ENCODE data around the gene PDE7B. TPM values are rescaled to one million over a fixed set of nuclear protein-coding genes. Genes with fewer than 3 reads are reported as not detected.

PDE7B gene
- total and polyA plus RNA-seq, 4 experiments from 2014 or later, result 0.06 to 0.94 (median 0.28) TPM

GRCh38 chr6:135951169-135951568, 99.7 kb downstream of the PDE7B start:
- H3K9me3 ChIP-seq (ENCODE audit: control insufficient read depth in 1 of 2, low read length in 2 of 2), result no peaks in the 10 kb centered on the region
- no peak overlapping the region for H3K27ac Mint-ChIP-seq
- DNase-seq, result no peak
- H3K4me3 ChIP-seq (ENCODE audit: low read length in 2 of 2), result no peak overlapping the region
- H3K27me3 ChIP-seq (ENCODE audit: insufficient read depth, low read length), result no peaks in the 10 kb centered on the region
- ChIA-PET CTCF (ENCODE audit: partially characterized antibody) (interaction anchor here (3.2 kb wide), 1 partner anchor 9 kb away, joined by 7 read pairs; no protein-coding TSS in a partner anchor), POLR2A (ENCODE audit: partially characterized antibody) (interaction anchor here (0.9 kb wide), 1 partner anchor 12 kb away, joined by 3 read pairs; no protein-coding TSS in a partner anchor)
- H3K27ac ChIP-seq (ENCODE audit: low read depth, low read length), result no peak overlapping the region
- no peak overlapping the region for H3K4me3 Mint-ChIP-seq
- H3K36me3 Mint-ChIP-seq, result no peaks in the 10 kb centered on the region
- no peaks in the 10 kb centered on the region for H3K4me1 Mint-ChIP-seq
- H3K27me3 Mint-ChIP-seq, result peaks cover 0 to 2% of the 10 kb centered on the region in 2 donors
- no peaks in the 10 kb centered on the region for H3K9me3 Mint-ChIP-seq
- no peaks in the 10 kb centered on the region for H3K36me3 ChIP-seq (ENCODE audit: insufficient read depth, low read length)
- intact Hi-C loops (cut with micrococcal nuclease), result no loop called here
- no peaks in the 10 kb centered on the region for H3K4me1 ChIP-seq (ENCODE audit: insufficient read depth, low read length)

DNA sequence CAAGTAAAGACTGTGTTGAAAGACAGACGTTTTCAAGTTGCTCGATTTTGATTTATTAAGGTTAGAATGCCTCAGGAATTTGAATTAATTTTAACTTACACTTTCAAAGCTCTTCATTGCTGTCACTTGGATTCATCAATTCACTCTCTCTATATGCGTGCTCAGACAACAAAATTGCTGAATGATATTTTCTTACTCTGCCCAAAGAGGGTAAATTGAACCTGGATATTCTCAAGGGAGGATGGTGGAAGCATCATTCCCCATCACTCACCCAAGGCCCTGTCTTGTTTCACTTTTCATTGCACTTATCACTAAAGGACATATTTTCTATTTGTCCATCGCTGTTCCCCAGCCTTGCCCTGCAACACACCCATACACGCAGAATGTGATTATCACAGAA, 102.3 kb downstream of the PDE7B start:
- ChIA-PET POLR2A (ENCODE audit: partially characterized antibody) (no interaction called here), CTCF (ENCODE audit: partially characterized antibody) (no interaction called here)
- no peak for DNase-seq
- no peaks in the 10 kb centered on the region for H3K4me1 Mint-ChIP-seq
- no peaks in the 10 kb centered on the region for H3K9me3 Mint-ChIP-seq
- H3K4me3 Mint-ChIP-seq, result no peak overlapping the region
- no peaks in the 10 kb centered on the region for H3K9me3 ChIP-seq (ENCODE audit: control insufficient read depth in 1 of 2, low read length in 2 of 2)
- intact Hi-C loops (cut with micrococcal nuclease), result no loop called here
- H3K27ac Mint-ChIP-seq, result no peak overlapping the region
- H3K27me3 Mint-ChIP-seq, result peaks cover 0 to 2% of the 10 kb centered on the region in 2 donors
- no peak overlapping the region for H3K4me3 ChIP-seq (ENCODE audit: low read length in 2 of 2)
- no peaks in the 10 kb centered on the region for H3K36me3 ChIP-seq (ENCODE audit: insufficient read depth, low read length)
- H3K4me1 ChIP-seq (ENCODE audit: insufficient read depth, low read length), result no peaks in the 10 kb centered on the region
- no peaks in the 10 kb centered on the region for H3K27me3 ChIP-seq (ENCODE audit: insufficient read depth, low read length)
- H3K27ac ChIP-seq (ENCODE audit: low read depth, low read length), result no peak overlapping the region
- no peaks in the 10 kb centered on the region for H3K36me3 Mint-ChIP-seq

DNA sequence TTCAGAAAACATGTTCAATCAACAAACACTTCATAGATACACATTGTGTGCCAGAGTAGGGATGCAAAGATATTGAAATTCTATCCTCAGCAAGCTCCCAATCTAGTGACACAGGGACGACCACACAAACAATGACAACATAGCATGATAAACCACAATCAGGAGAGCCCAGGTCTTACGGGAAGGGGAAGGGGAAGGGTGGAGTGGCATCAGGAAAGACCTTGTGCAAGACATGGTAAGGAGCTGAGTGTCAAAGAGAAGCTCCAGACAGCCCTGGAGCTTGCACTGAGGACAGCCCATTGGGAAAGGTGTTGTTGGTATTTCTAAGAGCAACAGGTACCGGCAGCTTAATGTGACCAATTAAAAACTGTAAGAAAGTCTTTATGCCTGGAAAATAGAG, 103.6 kb downstream of the PDE7B start:
- no peaks in the 10 kb centered on the region for H3K27me3 Mint-ChIP-seq
- CTCF ChIA-PET (ENCODE audit: partially characterized antibody), result no interaction called here

GRCh38 chr6:135962731-135963130, 111.2 kb downstream of the PDE7B start:
- Histone ChIP-seq H3K9me3 (ENCODE audit: control insufficient read depth in 1 of 2, low read length in 2 of 2) (no peaks in the 10 kb centered on the region), H3K4me1 (ENCODE audit: insufficient read depth, low read length) (no peaks in the 10 kb centered on the region), H3K27me3 (ENCODE audit: insufficient read depth, low read length) (no peaks in the 10 kb centered on the region), H3K36me3 (ENCODE audit: insufficient read depth, low read length) (no peaks in the 10 kb centered on the region), H3K27ac (ENCODE audit: low read depth, low read length) (no peak overlapping the region), H3K4me3 (ENCODE audit: low read length in 2 of 2) (no peak overlapping the region)
- Mint-ChIP-seq H3K4me1 (no peaks in the 10 kb centered on the region), H3K4me3 (no peak overlapping the region), H3K27me3 (peaks cover 4 to 8% of the 10 kb centered on the region in 2 donors), H3K9me3 (peaks cover 2 to 16% (median 7%) of the 10 kb centered on the region in 8 donors), H3K36me3 (no peaks in the 10 kb centered on the region), H3K27ac (no peak overlapping the region)
- intact Hi-C loops (cut with micrococcal nuclease), result no loop called here
- CTCF ChIA-PET (ENCODE audit: partially characterized antibody), result no interaction called here
- POLR2A ChIA-PET (ENCODE audit: partially characterized antibody), result no interaction called here
- DNase-seq, result no peak

More for the DNA sequence above, 103.6 kb downstream of the PDE7B start:
- Mint-ChIP-seq H3K36me3 (no peaks in the 10 kb centered on the region), H3K9me3 (no peaks in the 10 kb centered on the region), H3K27ac (no peak overlapping the region), H3K4me3 (no peak overlapping the region), H3K4me1 (no peaks in the 10 kb centered on the region)
- Histone ChIP-seq H3K4me1 (ENCODE audit: insufficient read depth, low read length) (no peaks in the 10 kb centered on the region), H3K9me3 (ENCODE audit: control insufficient read depth in 1 of 2, low read length in 2 of 2) (no peaks in the 10 kb centered on the region), H3K27ac (ENCODE audit: low read depth, low read length) (no peak overlapping the region), H3K36me3 (ENCODE audit: insufficient read depth, low read length) (no peaks in the 10 kb centered on the region), H3K4me3 (ENCODE audit: low read length in 2 of 2) (no peak overlapping the region), H3K27me3 (ENCODE audit: insufficient read depth, low read length) (no peaks in the 10 kb centered on the region)
- DNase-seq, result no peak
- intact Hi-C loops (cut with micrococcal nuclease), result no loop called here
- POLR2A ChIA-PET (ENCODE audit: partially characterized antibody), result no interaction called here

GRCh38 chr6:135970750-135971149, 119.2 kb downstream of the PDE7B start:
- Mint-ChIP-seq H3K9me3 (peaks cover 0 to 4% (median under 1%) of the 10 kb centered on the region in 8 donors), H3K4me3 (no peak overlapping the region), H3K36me3 (no peaks in the 10 kb centered on the region), H3K27ac (no peak overlapping the region), H3K27me3 (peaks cover 2 to 5% of the 10 kb centered on the region in 2 donors), H3K4me1 (no peaks in the 10 kb centered on the region)
- Histone ChIP-seq H3K27me3 (ENCODE audit: insufficient read depth, low read length) (no peaks in the 10 kb centered on the region), H3K27ac (ENCODE audit: low read depth, low read length) (no peak overlapping the region), H3K4me1 (ENCODE audit: insufficient read depth, low read length) (no peaks in the 10 kb centered on the region), H3K9me3 (ENCODE audit: control insufficient read depth in 1 of 2, low read length in 2 of 2) (no peaks in the 10 kb centered on the region), H3K4me3 (ENCODE audit: low read length in 2 of 2) (no peak overlapping the region), H3K36me3 (ENCODE audit: insufficient read depth, low read length) (no peaks in the 10 kb centered on the region)
- intact Hi-C loops (cut with micrococcal nuclease), result no loop called here
- no peak for DNase-seq
- CTCF ChIA-PET (ENCODE audit: partially characterized antibody), result interaction anchor here (0.9 kb wide), 1 partner anchor 10 kb away, joined by 3 read pairs; no protein-coding TSS in a partner anchor
- POLR2A ChIA-PET (ENCODE audit: partially characterized antibody), result no interaction called here

DNA sequence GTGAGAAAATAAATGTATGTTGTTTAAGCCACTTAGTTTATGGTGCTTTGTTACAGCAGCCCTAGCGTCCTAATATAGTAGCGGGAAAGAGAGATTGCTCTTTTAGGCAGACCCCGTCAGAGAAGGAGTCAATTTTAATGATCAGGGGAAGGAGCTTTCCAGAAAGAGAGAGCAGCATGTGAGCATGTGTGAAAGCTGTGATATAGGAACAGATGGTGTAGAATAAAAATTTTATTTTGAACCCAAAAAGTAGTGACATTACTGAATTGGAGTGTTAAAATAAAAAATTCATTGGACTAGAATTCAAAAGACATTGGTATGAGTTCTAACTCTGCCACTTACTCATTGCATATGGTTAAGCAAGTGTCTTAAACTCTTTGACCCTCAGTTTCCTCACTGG, 119.8 kb downstream of the PDE7B start:
- H3K27me3 Mint-ChIP-seq, result peaks cover 2 to 5% of the 10 kb centered on the region in 2 donors
- H3K27me3 ChIP-seq (ENCODE audit: insufficient read depth, low read length), result no peaks in the 10 kb centered on the region
- DNase-seq, result no peak
- H3K36me3 ChIP-seq (ENCODE audit: insufficient read depth, low read length), result no peaks in the 10 kb centered on the region
- no peaks in the 10 kb centered on the region for H3K4me1 Mint-ChIP-seq
- POLR2A ChIA-PET (ENCODE audit: partially characterized antibody), result no interaction called here
- H3K27ac Mint-ChIP-seq, result no peak overlapping the region
- no peaks in the 10 kb centered on the region for H3K36me3 Mint-ChIP-seq
- H3K4me3 Mint-ChIP-seq, result no peak overlapping the region
- H3K9me3 ChIP-seq (ENCODE audit: control insufficient read depth in 1 of 2, low read length in 2 of 2), result no peaks in the 10 kb centered on the region
- no peak overlapping the region for H3K27ac ChIP-seq (ENCODE audit: low read depth, low read length)
- H3K4me3 ChIP-seq (ENCODE audit: low read length in 2 of 2), result no peak overlapping the region
- no peaks in the 10 kb centered on the region for H3K4me1 ChIP-seq (ENCODE audit: insufficient read depth, low read length)
- intact Hi-C loops (cut with micrococcal nuclease), result no loop called here
- H3K9me3 Mint-ChIP-seq, result peaks cover 0 to 4% (median 0%) of the 10 kb centered on the region in 8 donors
- CTCF ChIA-PET (ENCODE audit: partially characterized antibody), result no interaction called here

GRCh38 chr6:135972150-135972549, 120.6 kb downstream of the PDE7B start:
- Histone ChIP-seq H3K9me3 (ENCODE audit: control insufficient read depth in 1 of 2, low read length in 2 of 2) (no peaks in the 10 kb centered on the region), H3K4me3 (ENCODE audit: low read length in 2 of 2) (no peak overlapping the region), H3K27ac (ENCODE audit: low read depth, low read length) (no peak overlapping the region), H3K27me3 (ENCODE audit: insufficient read depth, low read length) (no peaks in the 10 kb centered on the region), H3K36me3 (ENCODE audit: insufficient read depth, low read length) (no peaks in the 10 kb centered on the region), H3K4me1 (ENCODE audit: insufficient read depth, low read length) (no peaks in the 10 kb centered on the region)
- Mint-ChIP-seq H3K36me3 (no peaks in the 10 kb centered on the region), H3K4me1 (no peaks in the 10 kb centered on the region), H3K27me3 (peaks cover 2 to 5% of the 10 kb centered on the region in 2 donors), H3K4me3 (no peak overlapping the region), H3K9me3 (peaks cover 0 to 4% (median 0%) of the 10 kb centered on the region in 8 donors), H3K27ac (no peak overlapping the region)
- intact Hi-C loops (cut with micrococcal nuclease), result no loop called here
- no peak for DNase-seq
- POLR2A ChIA-PET (ENCODE audit: partially characterized antibody), result no interaction called here
- CTCF ChIA-PET (ENCODE audit: partially characterized antibody), result no interaction called here

- Mint-ChIP-seq H3K27ac (no peak overlapping the region), H3K36me3 (no peaks in the 10 kb centered on the region), H3K27me3 (peaks cover 2 to 5% of the 10 kb centered on the region in 2 donors), H3K9me3 (peaks cover 0 to 4% (median 0%) of the 10 kb centered on the region in 8 donors), H3K4me3 (no peak overlapping the region), H3K4me1 (no peaks in the 10 kb centered on the region)
- POLR2A ChIA-PET (ENCODE audit: partially characterized antibody), result no interaction called here
- no peak overlapping the region for H3K27ac ChIP-seq (ENCODE audit: low read depth, low read length)
- no peaks in the 10 kb centered on the region for H3K4me1 ChIP-seq (ENCODE audit: insufficient read depth, low read length)
- H3K9me3 ChIP-seq (ENCODE audit: control insufficient read depth in 1 of 2, low read length in 2 of 2), result no peaks in the 10 kb centered on the region
- no peaks in the 10 kb centered on the region for H3K36me3 ChIP-seq (ENCODE audit: insufficient read depth, low read length)
- CTCF ChIA-PET (ENCODE audit: partially characterized antibody), result no interaction called here
- DNase-seq, result no peak
- H3K4me3 ChIP-seq (ENCODE audit: low read length in 2 of 2), result no peak overlapping the region
- H3K27me3 ChIP-seq (ENCODE audit: insufficient read depth, low read length), result no peaks in the 10 kb centered on the region
- intact Hi-C loops (cut with micrococcal nuclease), result no loop called here
Observed at GRCh38 chr6:135972586-135972985, 121.1 kb downstream of the PDE7B start.
